SJCRH30 (cell line): ENCODE results near the gene TLR8. TPM values are rescaled to one million over a fixed set of nuclear protein-coding genes. Genes with fewer than 3 reads are reported as not detected.

Experiments
- DNase-seq, 2 experiments: peaks; one replicate each; pipeline ENCODE4 v3.0.0-alpha.2; 2015 to 2020
- H3K27ac ChIP-seq: fragments of 250-450 bp; sonication (Bioruptor Pico); 2 replicates; pipeline ENCODE4 v1.5.1; 2020; ENCODE audit warnings: mild to moderate bottlenecking, moderate library complexity
- H3K27me3 ChIP-seq: fragments of 250-450 bp; sonication (Bioruptor Pico); 2 replicates; pipeline ENCODE4 v1.5.1; 2020; ENCODE audit warnings: mild to moderate bottlenecking, moderate library complexity
- H3K36me3 ChIP-seq: fragments of 250-450 bp; sonication (Bioruptor Pico); 2 replicates; pipeline ENCODE4 v1.5.1; 2020; ENCODE audit warnings: mild to moderate bottlenecking, moderate library complexity
- H3K4me1 ChIP-seq: fragments of 250-450 bp; sonication (Bioruptor Pico); 2 replicates; pipeline ENCODE4 v1.5.1; 2020; ENCODE audit warnings: mild to moderate bottlenecking, moderate library complexity
- H3K4me3 ChIP-seq: fragments of 250-450 bp; sonication (Bioruptor Pico); 2 replicates; pipeline ENCODE4 v1.5.1; 2020; ENCODE audit warnings: mild to moderate bottlenecking, moderate library complexity
- H3K9me3 ChIP-seq: fragments of 250-450 bp; sonication (Bioruptor Pico); replicated peaks from 2 replicates; pipeline ENCODE4 v1.5.1; 2020; ENCODE audit warnings: mild to moderate bottlenecking, moderate library complexity
- total RNA-seq: library from RNA; depleted of rRNA; stranded (reverse); fragments of >200 nt; shearing (Covaris generic); gene quantifications from 2 replicates; pipeline ENCODE4 v1.2.3, GENCODE V29; 2014

TLR8 gene
- total RNA-seq, 1 experiment from 2014 or later: not detected

- DNase-seq: no peak
- no peaks in the 10 kb centered on the region for H3K36me3 ChIP-seq
- no peak overlapping the region for H3K4me3 ChIP-seq
- H3K27me3 ChIP-seq: no peaks in the 10 kb centered on the region
- no peaks in the 10 kb centered on the region; the same call in 1 of the 2 replicates for H3K9me3 ChIP-seq
- no peak overlapping the region for H3K27ac ChIP-seq
- H3K4me1 ChIP-seq: peaks cover 7% of the 10 kb centered on the region
Measured at GRCh38 chrX:12890467-12890866, 16.0 kb upstream of the TLR8 start.

GRCh38 chrX:12891171-12891570, 15.2 kb upstream of the TLR8 start:
- Histone ChIP-seq H3K4me3 (no peak overlapping the region), H3K4me1 (peaks cover 12% of the 10 kb centered on the region; the same call in 1 of the 2 replicates), H3K27ac (no peak overlapping the region), H3K36me3 (no peaks in the 10 kb centered on the region), H3K9me3 (no peaks in the 10 kb centered on the region; the same call in 1 of the 2 replicates), H3K27me3 (no peaks in the 10 kb centered on the region)
- DNase-seq: no peak

- Histone ChIP-seq H3K27ac (no peak overlapping the region), H3K36me3 (no peaks in the 10 kb centered on the region), H3K27me3 (no peaks in the 10 kb centered on the region), H3K4me3 (no peak overlapping the region), H3K9me3 (no peaks in the 10 kb centered on the region; the same call in 1 of the 2 replicates), H3K4me1 (peaks cover 12% of the 10 kb centered on the region; the same call in 1 of the 2 replicates)
- no peak for DNase-seq
Measured at GRCh38 chrX:12891915-12892506, 14.4 kb upstream of the TLR8 start.

GRCh38 chrX:12892716-12893115, 13.7 kb upstream of the TLR8 start:
- Histone ChIP-seq H3K27ac (no peak overlapping the region), H3K27me3 (no peaks in the 10 kb centered on the region), H3K4me1 (peaks cover 12% of the 10 kb centered on the region; the same call in 1 of the 2 replicates), H3K4me3 (no peak overlapping the region), H3K36me3 (no peaks in the 10 kb centered on the region), H3K9me3 (no peaks in the 10 kb centered on the region; the same call in 1 of the 2 replicates)
- DNase-seq: no peak

- H3K27ac ChIP-seq: no peak overlapping the region
- H3K4me1 ChIP-seq: peaks cover 12% of the 10 kb centered on the region; the same call in 1 of the 2 replicates
- DNase-seq: peak; percentile 57 to 81
- no peak overlapping the region for H3K4me3 ChIP-seq
- H3K9me3 ChIP-seq: no peaks in the 10 kb centered on the region; the same call in 1 of the 2 replicates
- H3K27me3 ChIP-seq: no peaks in the 10 kb centered on the region
- no peaks in the 10 kb centered on the region for H3K36me3 ChIP-seq
Measured at GRCh38 chrX:12894074-12895030, 12.1 kb upstream of the TLR8 start.

GRCh38 chrX:12895866-12896265, 10.6 kb upstream of the TLR8 start:
- H3K9me3 ChIP-seq: no peaks in the 10 kb centered on the region; the same call in 1 of the 2 replicates
- no peak overlapping the region for H3K4me3 ChIP-seq
- DNase-seq: no peak
- H3K4me1 ChIP-seq: peaks cover 12% of the 10 kb centered on the region; the same call in 1 of the 2 replicates
- H3K36me3 ChIP-seq: no peaks in the 10 kb centered on the region
- no peaks in the 10 kb centered on the region for H3K27me3 ChIP-seq
- no peak overlapping the region for H3K27ac ChIP-seq

GRCh38 chrX:12896935-12897334, 9.5 kb upstream of the TLR8 start:
- H3K36me3 ChIP-seq: no peaks in the 10 kb centered on the region
- H3K4me1 ChIP-seq: peaks cover 12% of the 10 kb centered on the region; the same call in 1 of the 2 replicates
- no peak overlapping the region for H3K4me3 ChIP-seq
- H3K27me3 ChIP-seq: no peaks in the 10 kb centered on the region
- H3K27ac ChIP-seq: no peak overlapping the region
- no peaks in the 10 kb centered on the region; the same call in 1 of the 2 replicates for H3K9me3 ChIP-seq
- no peak for DNase-seq

- no peaks in the 10 kb centered on the region for H3K27me3 ChIP-seq
- H3K36me3 ChIP-seq: no peaks in the 10 kb centered on the region
- peaks cover 12% of the 10 kb centered on the region; the same call in 1 of the 2 replicates for H3K4me1 ChIP-seq
- H3K9me3 ChIP-seq: no peaks in the 10 kb centered on the region; the same call in 1 of the 2 replicates
- DNase-seq: no peak
- no peak overlapping the region for H3K27ac ChIP-seq
- no peak overlapping the region for H3K4me3 ChIP-seq
Measured at GRCh38 chrX:12898073-12898472, 8.3 kb upstream of the TLR8 start.

GRCh38 chrX:12899506-12899905, 6.9 kb upstream of the TLR8 start:
- no peaks in the 10 kb centered on the region for H3K27me3 ChIP-seq
- no peaks in the 10 kb centered on the region for H3K36me3 ChIP-seq
- H3K9me3 ChIP-seq: no peaks in the 10 kb centered on the region; the same call in 1 of the 2 replicates
- peaks cover 8% of the 10 kb centered on the region; the same call in 1 of the 2 replicates for H3K4me1 ChIP-seq
- H3K4me3 ChIP-seq: no peak overlapping the region
- DNase-seq: no peak
- H3K27ac ChIP-seq: no peak overlapping the region

- no peak overlapping the region for H3K27ac ChIP-seq
- H3K4me1 ChIP-seq: no peaks in the 10 kb centered on the region
- peak; percentile 47 to 76 for DNase-seq
- no peaks in the 10 kb centered on the region for H3K27me3 ChIP-seq
- no peaks in the 10 kb centered on the region for H3K9me3 ChIP-seq
- H3K4me3 ChIP-seq: no peak overlapping the region
- H3K36me3 ChIP-seq: no peaks in the 10 kb centered on the region
Measured at GRCh38 chrX:12901486-12901885, 4.9 kb upstream of the TLR8 start.

- DNase-seq: no peak
- no peaks in the 10 kb centered on the region for H3K9me3 ChIP-seq
- no peaks in the 10 kb centered on the region for H3K4me1 ChIP-seq
- no peaks in the 10 kb centered on the region for H3K36me3 ChIP-seq
- H3K4me3 ChIP-seq: no peak overlapping the region
- no peak overlapping the region for H3K27ac ChIP-seq
- H3K27me3 ChIP-seq: no peaks in the 10 kb centered on the region
Measured at GRCh38 chrX:12903646-12904045, 2.8 kb upstream of the TLR8 start.

- Histone ChIP-seq H3K4me1 (no peaks in the 10 kb centered on the region), H3K27me3 (no peaks in the 10 kb centered on the region), H3K27ac (no peak overlapping the region), H3K36me3 (no peaks in the 10 kb centered on the region), H3K4me3 (no peak overlapping the region), H3K9me3 (no peaks in the 10 kb centered on the region)
- DNase-seq: no peak
Measured at GRCh38 chrX:12910423-12911121, 4.2 kb downstream of the TLR8 start.

GRCh38 chrX:12911122-12911470, 4.7 kb downstream of the TLR8 start:
- H3K27ac ChIP-seq: no peak overlapping the region
- no peaks in the 10 kb centered on the region for H3K36me3 ChIP-seq
- no peak overlapping the region for H3K4me3 ChIP-seq
- no peaks in the 10 kb centered on the region for H3K9me3 ChIP-seq
- H3K4me1 ChIP-seq: no peaks in the 10 kb centered on the region
- no peak for DNase-seq
- no peaks in the 10 kb centered on the region for H3K27me3 ChIP-seq

GRCh38 chrX:12912791-12913482, 6.5 kb downstream of the TLR8 start:
- DNase-seq: no peak
- Histone ChIP-seq H3K27ac (no peak overlapping the region), H3K4me1 (no peaks in the 10 kb centered on the region), H3K27me3 (no peaks in the 10 kb centered on the region), H3K4me3 (no peak overlapping the region), H3K36me3 (no peaks in the 10 kb centered on the region), H3K9me3 (no peaks in the 10 kb centered on the region)
